NCI-H1436 treated with DMSO at 0.1 percent for 48 hours (cell line): ENCODE measurements around the gene POLR3C.
"Not testable (repeated sequence)": the region's sequence is repeated elsewhere in the genome, so short reads cannot be mapped to it uniquely, and the experiment has no call there.

ENCODE experiments used
- DNase-seq: peaks from one replicate; lab custom pipeline; 2025; lab: John Stamatoyannopoulos, UW

POLR3C gene

GRCh38 chr1:145823565-145824498 lies at the start of gene POLR3C, which contains the start of gene RNF115:
POLR3C (plus strand) TSS chr1:145824200; CDS start chr1:145825777, 1,577 bp downstream.
RNF115 (minus strand) TSS chr1:145824095; CDS start chr1:145823873, 222 bp downstream.
- peak; percentile 22 for DNase-seq

GRCh38 chr1:145777357-145778145 lies 46.4 kb upstream of the POLR3C start:
- no peak for DNase-seq

- DNase-seq: no peak
Measured at GRCh38 chr1:145778146-145778540, 45.9 kb upstream of the POLR3C start.

GRCh38 chr1:145782272-145783099 lies 41.5 kb upstream of the POLR3C start:
- no peak for DNase-seq

GRCh38 chr1:145784409-145784808 lies 39.6 kb upstream of the POLR3C start:
- DNase-seq: no peak

- no peak for DNase-seq
Measured at GRCh38 chr1:145785547-145785946, 38.5 kb upstream of the POLR3C start.

GRCh38 chr1:145786271-145786670 lies 37.7 kb upstream of the POLR3C start:
- no peak for DNase-seq

GRCh38 chr1:145788580-145788979 lies 35.4 kb upstream of the POLR3C start:
- no peak for DNase-seq

GRCh38 chr1:145791860-145792259 lies 32.1 kb upstream of the POLR3C start:
- not testable (repeated sequence) for DNase-seq

- no peak for DNase-seq
Measured at GRCh38 chr1:145792484-145792883, 31.5 kb upstream of the POLR3C start.

- no peak for DNase-seq
Measured at GRCh38 chr1:145795257-145795881, 28.6 kb upstream of the POLR3C start.

GRCh38 chr1:145796753-145797152 lies 27.2 kb upstream of the POLR3C start:
- DNase-seq: no peak

GRCh38 chr1:145799806-145800205 lies 24.2 kb upstream of the POLR3C start:
- DNase-seq: no peak

- no peak for DNase-seq
Measured at GRCh38 chr1:145804235-145805045, 19.6 kb upstream of the POLR3C start.

- DNase-seq: no peak
Measured at GRCh38 chr1:145805057-145805456, 18.9 kb upstream of the POLR3C start.

- DNase-seq: no peak
Measured at GRCh38 chr1:145806408-145806807, 17.6 kb upstream of the POLR3C start.

GRCh38 chr1:145806844-145807243 lies 17.2 kb upstream of the POLR3C start:
- no peak for DNase-seq

GRCh38 chr1:145812977-145813810 lies 10.8 kb upstream of the POLR3C start:
- not testable (repeated sequence) for DNase-seq

- DNase-seq: not testable (repeated sequence)
Measured at GRCh38 chr1:145818095-145818494, 5.9 kb upstream of the POLR3C start.
